ENCODE results near the gene PTPRD. TPM values are rescaled to one million over a fixed set of nuclear protein-coding genes. Genes with fewer than 3 reads are reported as not detected.

Gene PTPRD
- total RNA-seq, 1 experiment from 2014 or later = 0.02 TPM

GRCh38 chr9:8297047-8297446 is 2315.8 kb downstream of the PTPRD start:
- no peaks in the 10 kb centered on the region for H3K4me1 ChIP-seq (ENCODE audit: control insufficient read depth in 1 of 2, insufficient read depth in 2 of 2, low read length in 2 of 2)
- no peak for TF ChIP-seq ZNF274 (IDR thresholded peaks at IDR 0.05; ENCODE audit: low read depth, low read length)
- no peak for TF ChIP-seq POLR2AphosphoS5 (IDR thresholded peaks at IDR 0.05; ENCODE audit: low read depth, low read length)
- no peak for TF ChIP-seq REST (IDR thresholded peaks at IDR 0.05; ENCODE audit: low read depth)
- TF ChIP-seq, protein P1, sequence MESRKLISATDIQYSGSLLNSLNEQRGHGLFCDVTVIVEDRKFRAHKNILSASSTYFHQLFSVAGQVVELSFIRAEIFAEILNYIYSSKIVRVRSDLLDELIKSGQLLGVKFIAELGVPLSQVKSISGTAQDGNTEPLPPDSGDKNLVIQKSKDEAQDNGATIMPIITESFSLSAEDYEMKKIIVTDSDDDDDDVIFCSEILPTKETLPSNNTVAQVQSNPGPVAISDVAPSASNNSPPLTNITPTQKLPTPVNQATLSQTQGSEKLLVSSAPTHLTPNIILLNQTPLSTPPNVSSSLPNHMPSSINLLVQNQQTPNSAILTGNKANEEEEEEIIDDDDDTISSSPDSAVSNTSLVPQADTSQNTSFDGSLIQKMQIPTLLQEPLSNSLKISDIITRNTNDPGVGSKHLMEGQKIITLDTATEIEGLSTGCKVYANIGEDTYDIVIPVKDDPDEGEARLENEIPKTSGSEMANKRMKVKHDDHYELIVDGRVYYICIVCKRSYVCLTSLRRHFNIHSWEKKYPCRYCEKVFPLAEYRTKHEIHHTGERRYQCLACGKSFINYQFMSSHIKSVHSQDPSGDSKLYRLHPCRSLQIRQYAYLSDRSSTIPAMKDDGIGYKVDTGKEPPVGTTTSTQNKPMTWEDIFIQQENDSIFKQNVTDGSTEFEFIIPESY (IDR thresholded peaks at IDR 0.05; ENCODE audit: extremely low read depth, insufficient replicate concordance, low read length) = no peak
- no peak overlapping the region for H2AFZ ChIP-seq (ENCODE audit: low read depth, low read length, poor library complexity, severe bottlenecking)
- ATAC-seq (no peak), DNase-seq (ENCODE audit: low read depth, low spot score) (no peak)
- H3K27me3 ChIP-seq (ENCODE audit: insufficient read depth, low read length) = no peaks in the 10 kb centered on the region
- no peak overlapping the region for H3K27ac ChIP-seq (ENCODE audit: low read depth, low read length)
- no peaks in the 10 kb centered on the region for H3K79me2 ChIP-seq (ENCODE audit: insufficient read depth, low read length)
- H3K4me2 ChIP-seq (ENCODE audit: low read length) = no peak overlapping the region
- no peaks in the 10 kb centered on the region for H3K9me2 ChIP-seq (ENCODE audit: insufficient read depth)
- H3K9ac ChIP-seq (ENCODE audit: low read length) = no peak overlapping the region
- H3K9me3 ChIP-seq (ENCODE audit: control insufficient read depth in 1 of 2, insufficient read depth in 1 of 2, low read depth in 1 of 2, low read length in 2 of 2) = peaks cover 3 to 19% of the 10 kb centered on the region in 2 experiments; a peak in 2 of 4 replicates
- H3K36me3 ChIP-seq (ENCODE audit: control insufficient read depth in 1 of 2, insufficient read depth in 2 of 2, low read length in 2 of 2) = no peaks in the 10 kb centered on the region
- no TSS peak for BruUV-seq (replicated peaks)
- no peaks in the 10 kb centered on the region for H4K20me1 ChIP-seq (ENCODE audit: insufficient read depth)
- intact Hi-C loops (cut with micrococcal nuclease) = no loop called here
- RAD21 ChIA-PET (ENCODE audit: low non-redundant PET in 1 of 2, low total read pairs in 2 of 2, uncharacterized antibody in 2 of 2, unreplicated experiment in 2 of 2) = no interaction called here
- no peak overlapping the region for H3K4me3 ChIP-seq (replicated peaks in 1 of 2; ENCODE audit: low read depth in 1 of 2, low read length in 2 of 2)
- POLR2A ChIA-PET = no interaction called here
- CTCF ChIA-PET = no interaction called here
